LoVo (cell line): ENCODE results near the gene VPS45.
"Not testable (repeated sequence)": the region's sequence is repeated elsewhere in the genome, so short reads cannot be mapped to it uniquely, and the experiment has no call there.

Experiments used
- DNase-seq: peaks from one replicate; pipeline ENCODE4 v3.0.0-alpha.2; 2016; ENCODE audit warnings: low spot score

Gene VPS45

GRCh38 chr1:150067184-150068108 lies at the start of gene VPS45:
TSS of gene VPS45 (plus strand) at chr1:150067776. CDS start at chr1:150067858, 82 bp downstream.
- DNase-seq = peak; percentile 89

- DNase-seq = no peak
Observed at GRCh38 chr1:150018165-150018564, 49.4 kb upstream of the VPS45 start.

DNA sequence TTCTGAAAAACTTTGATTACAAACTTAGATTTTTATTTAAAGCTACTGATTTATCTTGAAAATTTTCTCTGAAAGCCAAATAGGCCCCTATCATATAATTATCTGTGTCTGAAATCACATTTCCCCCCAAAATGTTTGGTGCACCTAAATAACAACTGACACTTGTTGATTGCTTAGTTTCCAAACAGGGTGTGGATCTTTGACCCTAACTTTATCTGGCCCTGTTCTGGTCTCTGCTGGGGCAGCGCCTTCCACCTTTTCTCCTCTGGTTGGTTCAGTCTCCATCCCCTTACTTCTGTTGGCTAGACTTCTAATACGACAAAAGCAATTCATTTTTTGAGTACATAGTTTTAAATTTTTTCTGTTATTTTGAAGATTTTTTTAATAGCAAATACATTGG lies 46.9 kb upstream of the VPS45 start:
- DNase-seq = no peak

GRCh38 chr1:150021191-150021694 lies 46.3 kb upstream of the VPS45 start:
- peak; percentile 82 for DNase-seq

DNA sequence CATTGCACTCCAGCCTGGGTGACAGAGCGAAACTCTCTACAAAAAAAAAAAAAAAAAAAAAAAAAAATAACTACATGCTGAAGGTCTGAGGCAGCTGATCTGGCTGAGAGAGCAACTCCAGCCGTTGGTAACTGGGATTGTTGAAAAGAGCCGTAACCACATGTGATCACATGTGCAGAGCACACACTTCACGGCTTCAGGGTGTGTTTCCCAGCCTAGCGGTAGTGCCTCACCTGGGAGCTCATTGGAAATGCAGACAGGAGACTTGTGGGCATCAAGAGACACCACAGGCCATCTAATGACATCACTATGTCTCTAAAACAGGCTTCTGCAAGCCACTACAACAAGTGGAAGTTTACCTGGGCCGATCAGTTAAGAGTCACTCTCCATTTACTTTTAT lies 45.2 kb upstream of the VPS45 start:
- DNase-seq = no peak

GRCh38 chr1:150024156-150024555 lies 43.4 kb upstream of the VPS45 start:
- DNase-seq = no peak

GRCh38 chr1:150028322-150028721 lies 39.3 kb upstream of the VPS45 start:
- DNase-seq = no peak

GRCh38 chr1:150034336-150034735 lies 33.2 kb upstream of the VPS45 start:
- DNase-seq = no peak

DNA sequence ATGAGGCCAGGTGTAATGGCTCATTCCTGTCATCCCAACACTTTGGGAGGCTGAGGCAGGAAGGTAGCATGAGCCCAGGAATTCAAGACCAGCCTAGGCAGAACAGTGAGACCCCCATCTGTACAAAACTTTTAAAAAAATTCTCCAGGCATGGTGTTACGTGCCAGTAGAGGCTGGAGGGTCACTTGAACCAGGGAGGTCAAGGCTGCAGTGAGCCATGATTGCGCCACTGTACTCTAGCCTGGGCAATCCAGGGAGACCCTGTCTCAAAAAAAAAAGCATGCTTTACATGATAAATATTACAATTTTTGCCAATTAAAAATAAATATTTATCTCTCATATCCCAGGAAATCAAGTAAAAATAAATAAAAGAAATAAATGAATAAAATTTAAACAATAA lies 17.6 kb upstream of the VPS45 start:
- no peak for DNase-seq

DNA sequence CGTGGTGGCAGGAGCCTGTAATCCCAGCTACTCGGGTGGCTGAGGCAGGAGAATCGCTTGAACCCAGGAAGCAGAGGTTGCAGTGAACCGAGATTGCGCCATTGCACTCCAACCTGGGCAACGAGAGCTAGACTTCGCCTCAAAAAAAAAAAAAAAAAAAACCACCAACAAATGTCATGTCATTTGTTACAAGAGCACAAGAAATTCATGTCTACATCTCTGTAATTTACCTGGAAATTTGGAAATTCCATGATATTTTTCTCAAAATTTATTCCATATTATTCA lies 16.5 kb upstream of the VPS45 start:
- DNase-seq = no peak

GRCh38 chr1:150051905-150052412 lies 15.6 kb upstream of the VPS45 start:
- DNase-seq = not testable (repeated sequence)

GRCh38 chr1:150053926-150054325 lies 13.7 kb upstream of the VPS45 start:
- DNase-seq = no peak

- not testable (repeated sequence) for DNase-seq
Observed at GRCh38 chr1:150055507-150055906, 12.1 kb upstream of the VPS45 start.

DNA sequence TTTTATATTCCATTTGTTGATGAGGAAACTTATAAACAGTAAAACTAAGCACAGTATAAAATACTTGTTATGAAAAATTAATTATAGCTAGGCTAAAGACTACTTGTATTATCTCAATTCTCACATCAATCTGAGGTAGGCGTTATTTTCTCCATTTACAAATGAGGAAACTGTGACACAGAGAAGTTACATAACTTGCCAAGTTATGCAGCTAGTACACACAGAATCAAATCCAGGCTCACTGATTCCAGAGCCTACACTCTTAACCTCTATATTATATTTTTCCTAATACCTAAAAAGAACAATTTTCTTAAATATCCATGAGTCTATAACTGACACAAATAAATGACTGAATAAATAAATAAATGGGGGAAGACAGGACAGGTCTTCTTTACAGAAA lies 11.2 kb upstream of the VPS45 start:
- DNase-seq = no peak

DNA sequence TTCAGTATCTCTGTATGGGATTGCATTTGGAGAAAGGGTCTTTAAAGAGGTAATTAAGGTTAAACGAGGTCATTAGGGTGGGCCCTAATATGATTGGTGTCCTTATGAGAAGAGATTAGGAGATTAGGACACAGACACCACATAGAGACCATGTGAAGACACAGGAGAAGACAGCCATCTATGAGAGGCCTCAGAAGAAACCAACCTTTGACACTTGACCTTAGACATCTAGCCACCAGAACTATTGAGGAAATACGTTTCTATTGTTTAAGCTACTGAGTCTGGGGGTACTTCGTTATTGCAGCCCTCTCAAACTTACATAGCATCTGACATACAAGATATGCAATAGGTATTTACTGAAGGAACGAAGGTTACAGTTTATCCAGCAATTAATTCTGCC lies 7.3 kb upstream of the VPS45 start:
- DNase-seq = no peak

DNA sequence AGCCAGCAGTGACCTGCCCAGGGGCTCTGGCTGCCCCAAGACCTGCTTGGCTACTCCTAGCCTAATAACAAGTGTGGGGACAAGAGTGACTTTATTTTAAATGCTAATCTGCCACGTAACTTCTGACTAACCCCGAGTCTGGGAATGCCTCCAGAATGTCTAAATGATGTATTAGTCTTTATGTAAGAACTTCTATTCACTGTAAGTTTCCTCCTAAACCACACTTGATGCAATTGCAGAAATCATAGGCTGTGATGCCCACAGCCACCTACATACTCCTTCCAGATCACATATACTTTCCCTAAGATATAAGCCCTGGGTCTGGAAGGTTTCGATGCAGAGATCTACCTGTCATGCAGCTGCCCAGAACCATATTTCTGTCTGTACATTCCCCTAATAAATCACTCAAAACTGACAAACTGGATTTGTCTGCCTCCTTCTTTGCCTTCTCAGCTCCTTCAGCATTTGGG lies 5.9 kb upstream of the VPS45 start:
- DNase-seq = no peak

GRCh38 chr1:150062113-150062512 lies 5.5 kb upstream of the VPS45 start:
- no peak for DNase-seq

GRCh38 chr1:150065184-150065871 lies 2.2 kb upstream of the VPS45 start:
- peak; percentile 16 for DNase-seq

- DNase-seq = no peak
Observed at GRCh38 chr1:150066328-150066727, 1.2 kb upstream of the VPS45 start.

DNA sequence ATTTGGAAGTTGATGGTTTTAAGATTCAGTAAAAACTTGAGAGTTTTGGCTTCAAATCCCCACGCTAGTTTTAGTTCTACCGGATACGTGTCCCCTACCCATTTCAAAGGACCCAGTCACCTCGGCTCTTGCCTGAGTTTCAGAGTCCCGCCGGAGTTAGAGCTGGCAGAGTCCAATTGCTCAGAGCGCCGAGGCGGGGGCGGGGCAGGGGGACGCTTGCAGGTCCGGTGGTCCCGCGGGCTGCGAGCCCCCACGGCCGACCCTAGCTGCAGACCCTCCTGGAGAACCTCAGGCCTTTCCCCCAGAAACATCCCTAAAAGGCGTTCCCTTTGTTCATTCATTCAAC lies 765 bp upstream of the VPS45 start:
- DNase-seq = no peak

GRCh38 chr1:150068109-150068435 lies 496 bp downstream of the VPS45 start:
- DNase-seq = no peak

- DNase-seq = no peak
Observed at GRCh38 chr1:150069923-150070322, 2.3 kb downstream of the VPS45 start.

DNA sequence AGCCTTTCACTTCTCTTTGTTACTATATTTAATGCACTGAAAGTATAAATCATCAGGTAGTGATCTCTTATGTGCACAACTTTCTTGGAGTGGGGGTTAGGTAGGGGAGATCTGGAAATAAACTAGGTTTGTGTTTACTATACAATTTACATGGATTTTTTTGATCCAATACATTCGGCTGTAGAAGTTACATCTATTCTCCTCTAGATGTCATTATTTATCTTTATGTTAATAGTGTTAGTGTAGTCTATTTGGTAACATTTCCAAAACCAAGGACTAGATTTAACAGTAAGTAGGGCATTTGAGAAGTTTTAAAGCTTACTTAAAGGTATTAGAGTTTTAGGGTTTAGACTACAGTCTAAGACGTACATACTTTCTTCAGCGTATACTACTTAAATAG lies 5.4 kb downstream of the VPS45 start:
- DNase-seq = no peak
